GM23248 (cell line): ENCODE measurements around the gene TTC22.

Experiments used
- EZH2 ChIP-seq: fragments of 200-600 bp; sonication (generic); IDR thresholded peaks from 2 replicates; pipeline ENCODE4 v1.6.1; 2018; ENCODE audit warnings: antibody characterized with exemption, mild to moderate bottlenecking; ENCODE audit not compliant: insufficient read depth, poor library complexity, severe bottlenecking
- EZH2phosphoT487 ChIP-seq: fragments of 200-600 bp; sonication (generic); IDR thresholded peaks from 2 replicates; pipeline ENCODE4 v1.6.1; 2018; ENCODE audit warnings: antibody characterized with exemption, moderate library complexity, mild to moderate bottlenecking, low read depth; ENCODE audit not compliant: insufficient read depth

DNA sequence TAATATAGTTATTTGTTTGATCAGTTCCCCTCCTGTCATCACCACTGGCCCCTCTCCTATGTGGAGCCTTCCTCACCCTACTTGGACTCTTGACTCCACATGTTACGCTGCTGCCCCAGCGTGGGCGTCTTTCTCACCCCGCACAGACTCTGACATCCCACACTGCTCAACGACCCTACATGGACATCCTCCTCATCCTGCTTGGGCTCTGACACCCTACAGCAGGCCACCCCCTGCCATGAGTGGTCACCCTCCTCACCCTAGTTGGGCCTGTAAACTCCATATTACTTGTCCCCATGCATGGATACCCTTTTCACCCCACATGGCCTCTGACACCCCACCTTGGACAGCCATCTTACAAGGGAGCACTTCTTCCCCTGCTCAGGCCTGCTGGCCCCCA, 64.4 kb downstream of the TTC22 start:
- no peak for TF ChIP-seq EZH2phosphoT487
- no peak for TF ChIP-seq EZH2
